Fibroblast of peridontal ligament (primary cell): ENCODE results near the gene LMBR1.

Source experiments
- DNase-seq: peaks from one replicate; pipeline ENCODE4 v3.0.0-alpha.2; 2010; ENCODE audit errors: extremely low read depth

LMBR1 gene

GRCh38 chr7:156802214-156802613 lies 90.8 kb downstream of the LMBR1 start:
- no peak for DNase-seq

GRCh38 chr7:156795415-156795814 lies 97.6 kb downstream of the LMBR1 start:
- DNase-seq, result no peak

GRCh38 chr7:156793334-156793733 lies 99.6 kb downstream of the LMBR1 start:
- no peak for DNase-seq

- no peak for DNase-seq
Observed at GRCh38 chr7:156792611-156793010, 100.4 kb downstream of the LMBR1 start.

GRCh38 chr7:156791241-156791640 lies 101.7 kb downstream of the LMBR1 start:
- DNase-seq, result no peak

- no peak for DNase-seq
Observed at GRCh38 chr7:156790264-156790663, 102.7 kb downstream of the LMBR1 start.

- no peak for DNase-seq
Observed at GRCh38 chr7:156785998-156786543, 106.9 kb downstream of the LMBR1 start.

- peak; percentile 27 for DNase-seq
Observed at GRCh38 chr7:156783864-156784263, 109.1 kb downstream of the LMBR1 start.

GRCh38 chr7:156781972-156782371 lies 111.0 kb downstream of the LMBR1 start:
- no peak for DNase-seq

- no peak for DNase-seq
Observed at GRCh38 chr7:156780724-156781455, 112.1 kb downstream of the LMBR1 start.

- no peak for DNase-seq
Observed at GRCh38 chr7:156778668-156779067, 114.3 kb downstream of the LMBR1 start.

GRCh38 chr7:156778201-156778600 lies 114.8 kb downstream of the LMBR1 start:
- peak; percentile 12 for DNase-seq

- DNase-seq, result no peak
Observed at GRCh38 chr7:156777364-156778069, 115.5 kb downstream of the LMBR1 start.

GRCh38 chr7:156776527-156776926 lies 116.5 kb downstream of the LMBR1 start:
- DNase-seq, result no peak

GRCh38 chr7:156773966-156774365 lies 119.0 kb downstream of the LMBR1 start:
- DNase-seq, result no peak

- DNase-seq, result no peak
Observed at GRCh38 chr7:156772725-156773124, 120.3 kb downstream of the LMBR1 start.

- no peak for DNase-seq
Observed at GRCh38 chr7:156768698-156769472, 124.1 kb downstream of the LMBR1 start.

- DNase-seq, result no peak
Observed at GRCh38 chr7:156766666-156767065, 126.3 kb downstream of the LMBR1 start.

- DNase-seq, result no peak
Observed at GRCh38 chr7:156765901-156766656, 126.9 kb downstream of the LMBR1 start.

GRCh38 chr7:156764766-156765165 lies 128.2 kb downstream of the LMBR1 start:
- DNase-seq, result no peak

GRCh38 chr7:156764016-156764669 lies 128.8 kb downstream of the LMBR1 start:
- DNase-seq, result peak; percentile 73
